22Rv1 (cell line): ENCODE data around the gene ESPNL.

Experiments
- H3K27ac ChIP-seq: fragments of 450-650 bp; 2 replicates; pipeline ENCODE4 v1.5.1; 2017
- CTCF ChIP-seq: fragments of 450-650 bp; IDR thresholded peaks from 2 replicates; pipeline ENCODE4 v1.5.1; 2017; ENCODE audit warnings: mild to moderate bottlenecking
- ZFX ChIP-seq: fragments of 450-650 bp; IDR thresholded peaks from 2 replicates; pipeline ENCODE4 v1.6.1; 2017; ENCODE audit warnings: antibody characterized with exemption, borderline replicate concordance

The ESPNL gene

DNA sequence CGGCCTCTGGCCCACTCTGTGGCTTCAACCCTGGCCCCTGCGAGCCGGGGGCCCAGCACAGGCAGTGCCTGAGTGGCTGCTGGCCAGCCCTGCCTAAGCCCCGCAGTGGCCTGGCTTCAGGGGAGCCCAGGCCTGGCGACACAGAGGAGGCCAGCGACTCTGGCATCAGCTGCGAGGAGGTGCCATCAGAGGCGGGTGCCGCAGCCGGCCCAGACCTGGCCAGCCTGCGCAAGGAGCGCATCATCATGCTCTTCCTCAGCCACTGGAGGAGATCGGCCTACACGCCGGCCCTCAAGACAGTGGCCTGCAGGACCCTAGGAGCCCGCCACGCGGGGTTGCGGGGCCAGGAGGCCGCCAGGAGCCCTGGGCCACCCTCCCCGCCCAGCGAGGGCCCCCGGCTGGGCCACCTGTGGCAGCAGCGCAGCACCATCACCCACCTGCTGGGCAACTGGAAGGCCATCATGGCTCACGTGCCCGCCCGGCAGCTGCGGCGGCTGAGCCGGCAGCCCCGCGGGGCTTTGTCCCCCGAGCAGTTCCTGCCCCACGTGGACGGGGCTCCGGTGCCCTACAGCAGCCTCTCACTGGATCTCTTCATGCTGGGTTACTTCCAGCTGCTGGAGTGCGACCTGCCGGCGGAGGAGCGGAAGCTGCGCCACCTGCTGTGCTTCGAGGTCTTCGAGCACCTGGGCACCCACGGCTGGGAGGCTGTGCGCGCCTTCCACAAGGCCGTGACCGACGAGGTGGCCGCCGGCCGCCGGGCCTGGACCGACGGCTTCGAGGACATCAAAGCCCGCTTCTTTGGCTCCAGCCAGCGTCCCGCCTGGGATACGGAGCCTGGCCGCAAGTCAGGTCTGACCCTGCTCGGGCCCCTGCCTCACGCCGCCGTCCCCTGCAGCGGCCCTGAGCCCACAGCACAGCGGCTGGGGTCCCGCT is 30.8 kb downstream of the ESPNL start:
- no peak overlapping the region for H3K27ac ChIP-seq
- TF ChIP-seq CTCF: no peak
- no peak for TF ChIP-seq ZFX

DNA sequence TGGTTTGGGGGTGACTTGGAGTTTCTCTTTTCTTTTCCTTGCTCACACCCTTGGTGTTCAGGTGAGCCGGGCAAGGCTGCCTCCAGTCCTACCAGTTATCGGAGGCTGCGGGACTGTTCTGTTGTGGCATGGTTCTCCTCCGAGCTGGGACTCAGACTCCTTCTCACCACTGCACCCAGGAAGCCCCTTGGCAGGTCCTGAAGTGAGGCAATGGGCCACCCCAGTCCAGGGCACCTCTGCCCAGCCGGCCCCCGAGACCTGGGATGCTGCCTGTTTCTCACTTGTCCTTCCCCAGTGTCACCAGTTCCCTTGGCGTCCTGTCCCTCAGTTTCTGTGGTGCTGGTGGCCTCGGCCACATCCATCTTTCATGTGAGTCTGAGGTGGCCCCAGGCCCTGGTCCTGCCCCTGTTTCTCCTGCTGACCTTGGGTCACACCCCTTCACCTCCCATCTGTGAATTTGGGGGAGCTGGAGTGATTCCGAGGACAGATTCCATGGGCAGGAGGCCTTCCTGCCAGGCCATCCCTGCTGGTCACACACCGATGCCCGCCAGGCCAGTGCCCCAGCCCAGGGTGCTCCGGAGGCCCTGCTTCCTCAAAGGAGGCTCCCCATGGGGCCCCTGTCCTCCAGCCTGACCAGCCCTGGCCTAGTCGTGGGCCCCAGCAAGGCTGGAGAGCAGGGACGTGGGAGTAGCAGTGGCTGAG is 31.8 kb downstream of the ESPNL start:
- H3K27ac ChIP-seq: no peak overlapping the region
- TF ChIP-seq ZFX: no peak
- TF ChIP-seq CTCF: no peak

DNA sequence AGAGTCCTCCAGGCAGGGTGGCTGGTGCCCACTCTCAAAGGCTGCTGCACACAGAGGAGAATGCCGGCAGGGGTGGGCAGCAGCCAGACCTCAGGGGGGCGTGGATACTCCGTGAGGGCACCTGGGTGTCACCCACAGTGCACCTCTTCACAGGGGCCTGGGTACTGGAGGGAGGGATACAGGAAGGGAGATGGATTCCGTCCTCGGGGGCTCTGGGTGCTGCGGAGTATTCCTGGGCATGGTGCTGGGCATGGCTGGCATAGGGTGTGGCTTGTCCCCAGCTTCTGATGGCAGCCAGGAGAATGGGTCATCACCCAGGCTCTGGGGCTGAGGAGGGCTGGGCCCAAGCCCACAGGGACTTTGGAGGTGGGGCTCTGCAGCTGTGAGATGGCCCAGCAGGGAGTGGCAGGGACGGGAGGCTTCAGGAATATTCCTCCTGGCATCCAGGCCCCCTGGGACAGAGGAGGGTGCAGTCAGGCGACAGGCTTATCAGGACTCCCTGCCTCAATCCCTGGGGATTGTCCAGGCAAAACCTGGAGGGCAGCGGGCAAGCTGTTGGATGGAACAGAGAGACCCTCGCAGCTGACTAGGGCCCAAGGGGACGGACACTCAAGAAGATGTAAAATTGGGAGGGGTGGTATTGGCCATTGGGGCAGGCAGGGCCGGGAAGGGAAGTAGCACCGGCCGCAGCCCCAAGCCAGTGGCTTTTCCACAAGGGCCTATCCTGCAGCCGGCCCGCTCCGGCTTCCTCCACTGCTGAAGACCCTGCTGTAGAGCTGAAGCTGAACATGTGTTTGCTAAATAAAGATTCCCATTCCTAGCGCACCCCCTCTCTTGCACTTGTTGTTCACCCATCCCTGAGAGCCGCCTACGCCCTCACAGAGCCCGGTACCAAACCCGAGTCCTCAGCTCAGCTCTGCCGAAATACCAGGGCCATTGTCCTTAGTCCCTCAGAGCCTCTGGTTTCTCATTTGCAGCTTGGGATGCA is 32.6 kb downstream of the ESPNL start:
- no peak for TF ChIP-seq CTCF
- no peak for TF ChIP-seq ZFX
- no peak overlapping the region for H3K27ac ChIP-seq

- TF ChIP-seq ZFX (no peak), CTCF (no peak)
- H3K27ac ChIP-seq: no peak overlapping the region
These were observed 33.6 kb downstream of the ESPNL start for GRCh38 chr2:238133499-238134392.

- H3K27ac ChIP-seq: no peak overlapping the region
- TF ChIP-seq ZFX (no peak), CTCF (no peak)
These were observed 34.2 kb downstream of the ESPNL start for GRCh38 chr2:238134393-238134785.

DNA sequence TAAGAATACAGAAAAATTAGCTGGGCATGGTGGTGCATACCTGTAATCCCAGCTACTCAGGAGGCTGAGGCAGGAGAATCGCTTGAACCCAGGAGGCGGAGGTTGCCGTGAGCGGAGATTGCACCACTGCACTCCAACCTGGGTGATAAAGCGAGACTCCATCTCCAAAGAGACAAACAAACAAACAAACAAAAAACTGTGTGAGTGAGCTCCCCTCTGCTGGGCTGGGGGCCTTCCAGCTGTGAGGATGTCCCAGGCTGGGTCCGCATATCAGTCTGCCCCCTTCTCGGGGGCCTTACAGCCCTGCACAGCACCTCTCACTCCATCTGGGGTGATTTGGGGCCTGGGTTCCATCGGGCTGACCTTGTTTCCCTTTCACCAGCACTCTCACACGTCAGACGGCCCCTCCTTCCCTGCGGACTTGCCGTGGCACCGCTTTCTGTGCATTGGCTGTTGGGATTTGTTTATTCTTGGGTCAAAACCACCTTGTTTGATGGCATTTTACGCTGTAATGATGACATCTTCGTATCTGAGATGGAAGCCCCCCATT is 35.5 kb downstream of the ESPNL start:
- TF ChIP-seq ZFX (no peak), CTCF (no peak)
- no peak overlapping the region for H3K27ac ChIP-seq
